ENCODE measurements around the gene SPR.

Gene SPR

GRCh38 chr2:72931280-72931910, 44.2 kb downstream of the SPR start:
- no peak overlapping the region for H3K4me3 ChIP-seq (ENCODE audit: control insufficient read depth in 1 of 7, extremely low read depth in 1 of 7, insufficient read depth in 4 of 7, low read depth in 2 of 7, low read length in 6 of 7)
- H3K4me1 ChIP-seq (ENCODE audit: control extremely low read depth in 1 of 4, control insufficient read depth in 4 of 4, insufficient read depth in 4 of 4, low read length in 3 of 4): no peaks in the 10 kb centered on the region
- no peaks in the 10 kb centered on the region for H3K36me3 ChIP-seq (ENCODE audit: control insufficient read depth in 4 of 4, insufficient read depth in 4 of 4, low read length in 3 of 4)
- H3K27me3 ChIP-seq (replicated peaks in 2 of 5; ENCODE audit: control insufficient read depth in 4 of 5, insufficient read depth in 5 of 5, low read length in 4 of 5): peaks cover 21 to 63% (median 28%) of the 10 kb centered on the region in 5 experiments
- DNase-seq: no peak
- WGBS (ENCODE audit: insufficient coverage): 97% methylated on average over 9 of the region's 14 CpGs
- H3K27ac ChIP-seq (ENCODE audit: insufficient read depth in 1 of 2, low read depth in 1 of 2, low read length in 2 of 2, poor library complexity in 1 of 2, severe bottlenecking in 2 of 2): no peak overlapping the region
- CTCF ChIA-PET: interaction anchor here (1.1 kb wide), 1 partner anchor 32 kb away, joined by 3 read pairs; no protein-coding TSS in a partner anchor
- no peaks in the 10 kb centered on the region for H3K9me3 ChIP-seq (ENCODE audit: control extremely low read depth in 1 of 5, control insufficient read depth in 4 of 5, insufficient read depth in 2 of 5, low read depth in 1 of 5, low read length in 4 of 5)
- POLR2A ChIA-PET: no interaction called here

GRCh38 chr2:72932045-72932740, 45.0 kb downstream of the SPR start:
- Histone ChIP-seq H3K36me3 (ENCODE audit: control insufficient read depth in 4 of 4, insufficient read depth in 4 of 4, low read length in 3 of 4) (no peaks in the 10 kb centered on the region), H3K27me3 (replicated peaks in 2 of 5; ENCODE audit: control insufficient read depth in 4 of 5, insufficient read depth in 5 of 5, low read length in 4 of 5) (peaks cover 13 to 56% (median 23%) of the 10 kb centered on the region in 5 experiments), H3K9me3 (ENCODE audit: control extremely low read depth in 1 of 5, control insufficient read depth in 4 of 5, insufficient read depth in 2 of 5, low read depth in 1 of 5, low read length in 4 of 5) (no peaks in the 10 kb centered on the region), H3K4me1 (ENCODE audit: control extremely low read depth in 1 of 4, control insufficient read depth in 4 of 4, insufficient read depth in 4 of 4, low read length in 3 of 4) (no peaks in the 10 kb centered on the region), H3K27ac (ENCODE audit: insufficient read depth in 1 of 2, low read depth in 1 of 2, low read length in 2 of 2, poor library complexity in 1 of 2, severe bottlenecking in 2 of 2) (no peak overlapping the region), H3K4me3 (ENCODE audit: control insufficient read depth in 1 of 7, extremely low read depth in 1 of 7, insufficient read depth in 4 of 7, low read depth in 2 of 7, low read length in 6 of 7) (no peak overlapping the region)
- CTCF ChIA-PET: interaction anchor here (1.0 kb wide), 2 partner anchors 9 to 52 kb away, joined by 3 read pairs; no protein-coding TSS in a partner anchor
- DNase-seq: peak in 2 of 3 donors; percentile 59 to 65
- POLR2A ChIA-PET: no interaction called here
- WGBS (ENCODE audit: insufficient coverage): 41% methylated on average over 4 of the region's 5 CpGs

GRCh38 chr2:72932805-72933204, 45.6 kb downstream of the SPR start:
- 100% methylated on average over 3 of the region's 4 CpGs for WGBS (ENCODE audit: insufficient coverage)
- ChIA-PET POLR2A (no interaction called here), CTCF (interaction anchor here (1.0 to 3.1 kb wide), 3 partner anchors 10 to 53 kb away, joined by 3 to 20 read pairs (median 3); no protein-coding TSS in a partner anchor)
- Histone ChIP-seq H3K27ac (ENCODE audit: insufficient read depth in 1 of 2, low read depth in 1 of 2, low read length in 2 of 2, poor library complexity in 1 of 2, severe bottlenecking in 2 of 2) (no peak overlapping the region), H3K4me3 (ENCODE audit: control insufficient read depth in 1 of 7, extremely low read depth in 1 of 7, insufficient read depth in 4 of 7, low read depth in 2 of 7, low read length in 6 of 7) (no peak overlapping the region), H3K4me1 (ENCODE audit: control extremely low read depth in 1 of 4, control insufficient read depth in 4 of 4, insufficient read depth in 4 of 4, low read length in 3 of 4) (no peaks in the 10 kb centered on the region), H3K9me3 (ENCODE audit: control extremely low read depth in 1 of 5, control insufficient read depth in 4 of 5, insufficient read depth in 2 of 5, low read depth in 1 of 5, low read length in 4 of 5) (no peaks in the 10 kb centered on the region), H3K36me3 (ENCODE audit: control insufficient read depth in 4 of 4, insufficient read depth in 4 of 4, low read length in 3 of 4) (no peaks in the 10 kb centered on the region), H3K27me3 (replicated peaks in 2 of 5; ENCODE audit: control insufficient read depth in 4 of 5, insufficient read depth in 5 of 5, low read length in 4 of 5) (peaks cover 7 to 50% (median 20%) of the 10 kb centered on the region in 5 experiments)
- no peak for DNase-seq

- ChIA-PET POLR2A (no interaction called here), CTCF (interaction anchor here (1.0 to 3.1 kb wide), 3 partner anchors 16 to 53 kb away, joined by 3 to 20 read pairs (median 3); partner anchors contain the start of gene EMX1)
- no peak for DNase-seq
- H3K27me3 ChIP-seq (replicated peaks in 2 of 5; ENCODE audit: control insufficient read depth in 4 of 5, insufficient read depth in 5 of 5, low read length in 4 of 5): peaks cover 5 to 46% (median 18%) of the 10 kb centered on the region in 5 experiments
- no peaks in the 10 kb centered on the region for H3K4me1 ChIP-seq (ENCODE audit: control extremely low read depth in 1 of 4, control insufficient read depth in 4 of 4, insufficient read depth in 4 of 4, low read length in 3 of 4)
- 100% methylated on average over 3 of the region's 5 CpGs for WGBS (ENCODE audit: insufficient coverage)
- H3K36me3 ChIP-seq (ENCODE audit: control insufficient read depth in 4 of 4, insufficient read depth in 4 of 4, low read length in 3 of 4): no peaks in the 10 kb centered on the region
- no peaks in the 10 kb centered on the region for H3K9me3 ChIP-seq (ENCODE audit: control extremely low read depth in 1 of 5, control insufficient read depth in 4 of 5, insufficient read depth in 2 of 5, low read depth in 1 of 5, low read length in 4 of 5)
- H3K27ac ChIP-seq (ENCODE audit: insufficient read depth in 1 of 2, low read depth in 1 of 2, low read length in 2 of 2, poor library complexity in 1 of 2, severe bottlenecking in 2 of 2): no peak overlapping the region
- no peak overlapping the region for H3K4me3 ChIP-seq (ENCODE audit: control insufficient read depth in 1 of 7, extremely low read depth in 1 of 7, insufficient read depth in 4 of 7, low read depth in 2 of 7, low read length in 6 of 7)
Measured at GRCh38 chr2:72933207-72933606, 46.0 kb downstream of the SPR start.

- H3K4me1 ChIP-seq (ENCODE audit: control extremely low read depth in 1 of 4, control insufficient read depth in 4 of 4, insufficient read depth in 4 of 4, low read length in 3 of 4): no peaks in the 10 kb centered on the region
- POLR2A ChIA-PET: no interaction called here
- H3K9me3 ChIP-seq (ENCODE audit: control extremely low read depth in 1 of 5, control insufficient read depth in 4 of 5, insufficient read depth in 2 of 5, low read depth in 1 of 5, low read length in 4 of 5): no peaks in the 10 kb centered on the region
- no peak for DNase-seq
- H3K36me3 ChIP-seq (ENCODE audit: control insufficient read depth in 4 of 4, insufficient read depth in 4 of 4, low read length in 3 of 4): no peaks in the 10 kb centered on the region
- H3K27ac ChIP-seq (ENCODE audit: insufficient read depth in 1 of 2, low read depth in 1 of 2, low read length in 2 of 2, poor library complexity in 1 of 2, severe bottlenecking in 2 of 2): no peak overlapping the region
- 95% methylated on average over 11 of the region's 12 CpGs for WGBS (ENCODE audit: insufficient coverage)
- CTCF ChIA-PET: interaction anchor here (1.0 to 3.1 kb wide), 2 partner anchors 17 to 40 kb away, joined by 3 to 20 read pairs; partner anchors contain the start of gene EMX1
- no peak overlapping the region for H3K4me3 ChIP-seq (ENCODE audit: control insufficient read depth in 1 of 7, extremely low read depth in 1 of 7, insufficient read depth in 4 of 7, low read depth in 2 of 7, low read length in 6 of 7)
- peaks cover 4 to 41% (median 15%) of the 10 kb centered on the region in 5 experiments for H3K27me3 ChIP-seq (replicated peaks in 2 of 5; ENCODE audit: control insufficient read depth in 4 of 5, insufficient read depth in 5 of 5, low read length in 4 of 5)
Measured at GRCh38 chr2:72933646-72934151, 46.5 kb downstream of the SPR start.

- Histone ChIP-seq H3K4me1 (ENCODE audit: control extremely low read depth in 1 of 4, control insufficient read depth in 4 of 4, insufficient read depth in 4 of 4, low read length in 3 of 4) (no peaks in the 10 kb centered on the region), H3K36me3 (ENCODE audit: control insufficient read depth in 4 of 4, insufficient read depth in 4 of 4, low read length in 3 of 4) (no peaks in the 10 kb centered on the region), H3K9me3 (ENCODE audit: control extremely low read depth in 1 of 5, control insufficient read depth in 4 of 5, insufficient read depth in 2 of 5, low read depth in 1 of 5, low read length in 4 of 5) (no peaks in the 10 kb centered on the region), H3K4me3 (ENCODE audit: control insufficient read depth in 1 of 7, extremely low read depth in 1 of 7, insufficient read depth in 4 of 7, low read depth in 2 of 7, low read length in 6 of 7) (no peak overlapping the region), H3K27me3 (replicated peaks in 2 of 5; ENCODE audit: control insufficient read depth in 4 of 5, insufficient read depth in 5 of 5, low read length in 4 of 5) (peaks cover 0 to 28% (median 3%) of the 10 kb centered on the region in 5 experiments), H3K27ac (ENCODE audit: insufficient read depth in 1 of 2, low read depth in 1 of 2, low read length in 2 of 2, poor library complexity in 1 of 2, severe bottlenecking in 2 of 2) (no peak overlapping the region)
- no peak for DNase-seq
- WGBS (ENCODE audit: insufficient coverage): 90% methylated on average over 14 of the region's 14 CpGs
- ChIA-PET POLR2A (no interaction called here), CTCF (interaction anchor here (1.0 to 3.1 kb wide), 2 partner anchors 8 to 41 kb away, joined by 3 to 20 read pairs; no protein-coding TSS in a partner anchor)
Measured at GRCh38 chr2:72934683-72935610, 47.7 kb downstream of the SPR start.

Data from common myeloid progenitor, CD34-positive (primary cell).